Parathyroid adenoma (tissue), 2 donors: ENCODE results near the gene PRKCE.

Source experiments
- H2AFZ ChIP-seq: fragments of 300-600 bp; sonication (generic); one replicate; pipeline ENCODE4 v1.7.0; 2017; ENCODE audit warnings: antibody characterized with exemption, mild to moderate bottlenecking
- H3K27ac ChIP-seq: fragments of 300-600 bp; sonication (generic); one replicate; pipeline ENCODE4 v1.7.0; 2017
- H3K27me3 ChIP-seq: fragments of 300-600 bp; sonication (generic); one replicate; pipeline ENCODE4 v1.7.0; 2017; ENCODE audit warnings: low read length; ENCODE audit not compliant: control insufficient read depth, insufficient read depth
- H3K36me3 ChIP-seq: fragments of 300-600 bp; sonication (generic); one replicate; pipeline ENCODE4 v1.7.0; 2017; ENCODE audit warnings: low read length; ENCODE audit not compliant: control insufficient read depth, insufficient read depth
- H3K4me1 ChIP-seq: fragments of 300-600 bp; sonication (generic); one replicate; pipeline ENCODE4 v1.7.0; 2017; ENCODE audit warnings: control low read depth
- H3K4me2 ChIP-seq: fragments of 300-600 bp; sonication (generic); one replicate; pipeline ENCODE4 v1.7.0; 2017; ENCODE audit warnings: low read length
- H3K4me3 ChIP-seq: fragments of 300-600 bp; sonication (generic); one replicate; pipeline ENCODE4 v1.7.0; 2017; ENCODE audit warnings: low read depth, low read length
- H3K79me2 ChIP-seq: fragments of 300-600 bp; sonication (generic); one replicate; pipeline ENCODE4 v1.7.0; 2017; ENCODE audit warnings: control low read depth
- H3K9ac ChIP-seq: fragments of 300-600 bp; sonication (generic); one replicate; pipeline ENCODE4 v1.7.0; 2017; ENCODE audit warnings: mild to moderate bottlenecking
- H3K9me3 ChIP-seq: fragments of 300-600 bp; sonication (generic); one replicate; pipeline ENCODE4 v1.7.0; 2017; ENCODE audit warnings: low read length; ENCODE audit not compliant: control insufficient read depth
- TF ChIP-seq, protein P1 (sequence below): fragments of 300-600 bp; sonication (generic); IDR thresholded peaks from one replicate; pipeline ENCODE4 v1.7.0; 2017; ENCODE audit warnings: antibody characterized with exemption, mild to moderate bottlenecking
- donor health status: primary hyperparathyroidism.

PRKCE gene

DNA sequence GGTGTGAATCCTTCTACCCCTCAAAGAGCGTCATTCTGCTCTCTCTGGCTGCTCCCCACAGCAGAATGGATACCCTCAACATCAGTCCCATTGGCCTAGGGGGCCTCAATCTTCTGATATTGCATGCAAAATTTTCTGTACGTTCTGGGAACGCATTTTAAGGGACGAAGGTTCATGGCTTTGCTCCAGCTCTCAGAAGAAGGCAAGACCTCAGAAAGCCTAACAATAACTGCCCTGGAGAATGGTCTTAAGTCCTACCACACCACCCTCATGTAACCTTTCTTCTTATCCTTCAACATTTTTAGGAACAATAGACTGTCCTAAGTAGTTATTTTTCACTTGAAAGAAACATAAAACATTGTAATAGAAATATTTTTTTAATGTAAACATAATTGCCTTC, 212.6 kb downstream of the PRKCE start:
- no peak overlapping the region for H2AFZ ChIP-seq
- H3K27me3 ChIP-seq = no peaks in the 10 kb centered on the region
- H3K4me3 ChIP-seq = no peak overlapping the region
- peaks cover 16% of the 10 kb centered on the region for H3K4me1 ChIP-seq
- H3K4me2 ChIP-seq = no peak overlapping the region
- H3K79me2 ChIP-seq = peaks cover 23% of the 10 kb centered on the region
- no peak overlapping the region for H3K9ac ChIP-seq
- H3K9me3 ChIP-seq = no peaks in the 10 kb centered on the region
- no peaks in the 10 kb centered on the region for H3K36me3 ChIP-seq
- no peak overlapping the region for H3K27ac ChIP-seq
- TF ChIP-seq, protein P1, sequence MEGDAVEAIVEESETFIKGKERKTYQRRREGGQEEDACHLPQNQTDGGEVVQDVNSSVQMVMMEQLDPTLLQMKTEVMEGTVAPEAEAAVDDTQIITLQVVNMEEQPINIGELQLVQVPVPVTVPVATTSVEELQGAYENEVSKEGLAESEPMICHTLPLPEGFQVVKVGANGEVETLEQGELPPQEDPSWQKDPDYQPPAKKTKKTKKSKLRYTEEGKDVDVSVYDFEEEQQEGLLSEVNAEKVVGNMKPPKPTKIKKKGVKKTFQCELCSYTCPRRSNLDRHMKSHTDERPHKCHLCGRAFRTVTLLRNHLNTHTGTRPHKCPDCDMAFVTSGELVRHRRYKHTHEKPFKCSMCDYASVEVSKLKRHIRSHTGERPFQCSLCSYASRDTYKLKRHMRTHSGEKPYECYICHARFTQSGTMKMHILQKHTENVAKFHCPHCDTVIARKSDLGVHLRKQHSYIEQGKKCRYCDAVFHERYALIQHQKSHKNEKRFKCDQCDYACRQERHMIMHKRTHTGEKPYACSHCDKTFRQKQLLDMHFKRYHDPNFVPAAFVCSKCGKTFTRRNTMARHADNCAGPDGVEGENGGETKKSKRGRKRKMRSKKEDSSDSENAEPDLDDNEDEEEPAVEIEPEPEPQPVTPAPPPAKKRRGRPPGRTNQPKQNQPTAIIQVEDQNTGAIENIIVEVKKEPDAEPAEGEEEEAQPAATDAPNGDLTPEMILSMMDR = no peak

DNA sequence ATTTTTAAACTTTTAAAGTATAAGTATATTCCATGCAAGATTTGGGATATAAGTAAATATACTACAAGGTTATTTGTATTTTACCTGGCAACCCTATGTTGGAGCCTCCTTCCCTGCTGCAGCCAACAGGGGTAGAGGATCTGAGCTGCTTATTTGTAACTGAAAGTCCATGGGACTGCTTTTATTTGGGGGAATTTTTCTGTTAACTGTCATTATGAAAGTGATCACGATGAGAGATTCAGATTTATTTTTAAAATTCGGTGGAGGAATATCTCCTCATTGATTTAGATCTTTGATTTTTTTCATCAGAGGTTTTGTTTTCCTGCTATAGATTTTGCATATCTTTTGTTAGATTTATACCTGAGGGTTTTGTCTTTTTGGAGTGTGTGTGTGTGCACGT, 215.9 kb downstream of the PRKCE start:
- Histone ChIP-seq H3K4me1 (peaks cover 11% of the 10 kb centered on the region), H2AFZ (no peak overlapping the region), H3K36me3 (no peaks in the 10 kb centered on the region), H3K27me3 (no peaks in the 10 kb centered on the region), H3K9ac (no peak overlapping the region), H3K4me3 (no peak overlapping the region), H3K79me2 (peaks cover 33% of the 10 kb centered on the region), H3K27ac (no peak overlapping the region), H3K9me3 (no peaks in the 10 kb centered on the region), H3K4me2 (no peak overlapping the region)
- TF ChIP-seq, protein P1 = no peak

DNA sequence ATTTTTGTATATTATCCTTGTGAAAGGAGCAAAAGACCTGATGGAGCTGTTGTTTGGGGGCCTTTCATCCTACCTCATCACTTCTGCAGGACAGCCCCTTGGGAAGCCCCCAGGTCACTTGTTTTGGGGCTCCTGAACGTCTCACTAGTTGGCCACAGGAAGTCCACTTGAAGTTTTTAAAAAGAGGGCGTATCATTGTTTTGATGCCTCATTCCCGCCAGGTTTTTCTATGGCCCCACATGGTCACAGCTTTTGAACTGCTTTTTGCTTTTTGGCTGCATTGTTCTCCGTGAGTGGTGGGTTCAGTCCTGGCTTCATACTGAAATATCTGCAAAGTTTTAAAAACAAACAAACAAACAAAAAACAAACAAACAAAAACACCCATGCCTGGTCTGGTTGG, 216.3 kb downstream of the PRKCE start:
- Histone ChIP-seq H3K36me3 (no peaks in the 10 kb centered on the region), H3K4me2 (no peak overlapping the region), H3K4me3 (no peak overlapping the region), H3K79me2 (peaks cover 35% of the 10 kb centered on the region), H2AFZ (no peak overlapping the region), H3K9ac (no peak overlapping the region), H3K27me3 (no peaks in the 10 kb centered on the region), H3K9me3 (no peaks in the 10 kb centered on the region), H3K27ac (no peak overlapping the region), H3K4me1 (peaks cover 13% of the 10 kb centered on the region)
- TF ChIP-seq, protein P1 = no peak

DNA sequence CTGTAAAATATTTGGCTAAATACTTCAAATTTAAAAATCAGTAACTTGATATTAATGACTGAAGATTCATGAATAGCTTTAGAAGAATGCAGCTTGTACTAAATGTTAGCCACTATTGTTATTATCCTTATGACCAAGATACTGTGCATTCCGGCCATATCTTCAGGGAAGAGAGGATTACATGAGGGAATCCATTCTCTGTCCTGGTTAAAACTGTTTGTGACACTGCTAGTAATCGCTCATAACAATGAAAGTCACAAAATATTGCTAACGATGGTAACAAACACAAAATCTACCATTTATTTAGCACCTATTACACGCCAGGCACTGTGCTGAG, 217.7 kb downstream of the PRKCE start:
- no peaks in the 10 kb centered on the region for H3K9me3 ChIP-seq
- H2AFZ ChIP-seq = no peak overlapping the region
- H3K36me3 ChIP-seq = no peaks in the 10 kb centered on the region
- H3K4me1 ChIP-seq = peaks cover 19% of the 10 kb centered on the region
- H3K4me3 ChIP-seq = no peak overlapping the region
- H3K4me2 ChIP-seq = no peak overlapping the region
- H3K79me2 ChIP-seq = peaks cover 36% of the 10 kb centered on the region
- H3K27me3 ChIP-seq = no peaks in the 10 kb centered on the region
- TF ChIP-seq, protein P1 = no peak
- H3K9ac ChIP-seq = no peak overlapping the region
- H3K27ac ChIP-seq = no peak overlapping the region

DNA sequence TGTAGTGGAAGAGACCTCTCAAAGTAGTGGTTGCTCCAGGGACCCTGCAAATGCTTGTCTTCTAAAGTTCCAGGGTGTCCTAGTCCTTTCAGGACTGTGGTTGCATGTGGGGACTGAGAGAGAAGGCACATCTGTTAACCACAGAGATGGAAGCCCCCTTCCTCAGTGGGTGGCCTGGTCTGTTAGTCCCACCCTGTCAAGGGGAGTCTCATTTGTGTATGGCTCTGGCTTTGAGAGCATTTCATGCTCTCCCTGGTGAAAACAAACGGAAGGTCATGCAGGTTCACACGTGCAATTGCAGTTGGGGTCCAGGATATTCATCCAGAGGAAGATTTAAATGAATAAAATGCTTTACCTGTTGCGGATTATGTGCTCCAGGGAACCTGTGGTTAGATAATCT, 219.6 kb downstream of the PRKCE start:
- Histone ChIP-seq H3K4me2 (no peak overlapping the region), H3K9me3 (no peaks in the 10 kb centered on the region), H3K9ac (no peak overlapping the region), H3K27me3 (no peaks in the 10 kb centered on the region), H3K4me3 (no peak overlapping the region), H3K27ac (no peak overlapping the region), H3K4me1 (peaks cover 13% of the 10 kb centered on the region), H2AFZ (no peak overlapping the region), H3K79me2 (peaks cover 45% of the 10 kb centered on the region), H3K36me3 (no peaks in the 10 kb centered on the region)
- TF ChIP-seq, protein P1 = no peak
